22Rv1 (cell line): ENCODE measurements around the gene ME3.

Experiments
- ZFX ChIP-seq: fragments of 450-650 bp; IDR thresholded peaks from 2 replicates; pipeline ENCODE4 v1.6.1; 2017; ENCODE audit warnings: antibody characterized with exemption, borderline replicate concordance
- TF ChIP-seq, protein P1 (sequence below): fragments of 450-650 bp; IDR thresholded peaks from 2 replicates; pipeline ENCODE4 v1.5.1; 2017; ENCODE audit warnings: mild to moderate bottlenecking

DNA sequence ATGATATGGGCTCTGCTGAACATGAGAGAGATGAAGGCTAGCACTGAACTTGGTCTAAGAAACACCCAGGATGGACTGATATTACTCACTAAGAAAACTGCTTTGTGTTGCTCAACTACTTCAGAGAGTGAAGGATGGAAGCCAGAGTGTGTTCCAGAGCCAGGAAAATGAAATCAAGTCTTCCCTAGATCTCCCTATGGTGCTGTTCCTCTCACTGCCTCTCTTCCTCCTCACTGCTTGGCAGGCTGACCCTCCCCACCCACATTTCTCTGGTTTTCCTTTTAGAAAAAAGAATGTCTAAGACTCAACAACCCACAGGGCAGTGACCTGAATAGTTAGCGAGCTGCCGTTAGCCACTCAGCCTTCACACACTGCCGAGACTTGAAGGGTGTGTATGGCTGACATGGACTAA is 232.1 kb downstream of the ME3 start:
- TF ChIP-seq, protein P1, sequence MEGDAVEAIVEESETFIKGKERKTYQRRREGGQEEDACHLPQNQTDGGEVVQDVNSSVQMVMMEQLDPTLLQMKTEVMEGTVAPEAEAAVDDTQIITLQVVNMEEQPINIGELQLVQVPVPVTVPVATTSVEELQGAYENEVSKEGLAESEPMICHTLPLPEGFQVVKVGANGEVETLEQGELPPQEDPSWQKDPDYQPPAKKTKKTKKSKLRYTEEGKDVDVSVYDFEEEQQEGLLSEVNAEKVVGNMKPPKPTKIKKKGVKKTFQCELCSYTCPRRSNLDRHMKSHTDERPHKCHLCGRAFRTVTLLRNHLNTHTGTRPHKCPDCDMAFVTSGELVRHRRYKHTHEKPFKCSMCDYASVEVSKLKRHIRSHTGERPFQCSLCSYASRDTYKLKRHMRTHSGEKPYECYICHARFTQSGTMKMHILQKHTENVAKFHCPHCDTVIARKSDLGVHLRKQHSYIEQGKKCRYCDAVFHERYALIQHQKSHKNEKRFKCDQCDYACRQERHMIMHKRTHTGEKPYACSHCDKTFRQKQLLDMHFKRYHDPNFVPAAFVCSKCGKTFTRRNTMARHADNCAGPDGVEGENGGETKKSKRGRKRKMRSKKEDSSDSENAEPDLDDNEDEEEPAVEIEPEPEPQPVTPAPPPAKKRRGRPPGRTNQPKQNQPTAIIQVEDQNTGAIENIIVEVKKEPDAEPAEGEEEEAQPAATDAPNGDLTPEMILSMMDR: no peak
- TF ChIP-seq ZFX: no peak
